Stimulated activated CD8-positive, alpha-beta memory T cell treated with anti-CD3 and anti-CD28 coated beads, Interleukin-15, amount 100 ng/mL, for 24 hours (primary cell): Measurements from ENCODE around the gene QSOX2.

Experiments used
- DNase-seq: peaks from one replicate; pipeline ENCODE4 v3.0.0-alpha.2; 2020; ENCODE audit warnings: low read depth

Gene QSOX2

DNA sequence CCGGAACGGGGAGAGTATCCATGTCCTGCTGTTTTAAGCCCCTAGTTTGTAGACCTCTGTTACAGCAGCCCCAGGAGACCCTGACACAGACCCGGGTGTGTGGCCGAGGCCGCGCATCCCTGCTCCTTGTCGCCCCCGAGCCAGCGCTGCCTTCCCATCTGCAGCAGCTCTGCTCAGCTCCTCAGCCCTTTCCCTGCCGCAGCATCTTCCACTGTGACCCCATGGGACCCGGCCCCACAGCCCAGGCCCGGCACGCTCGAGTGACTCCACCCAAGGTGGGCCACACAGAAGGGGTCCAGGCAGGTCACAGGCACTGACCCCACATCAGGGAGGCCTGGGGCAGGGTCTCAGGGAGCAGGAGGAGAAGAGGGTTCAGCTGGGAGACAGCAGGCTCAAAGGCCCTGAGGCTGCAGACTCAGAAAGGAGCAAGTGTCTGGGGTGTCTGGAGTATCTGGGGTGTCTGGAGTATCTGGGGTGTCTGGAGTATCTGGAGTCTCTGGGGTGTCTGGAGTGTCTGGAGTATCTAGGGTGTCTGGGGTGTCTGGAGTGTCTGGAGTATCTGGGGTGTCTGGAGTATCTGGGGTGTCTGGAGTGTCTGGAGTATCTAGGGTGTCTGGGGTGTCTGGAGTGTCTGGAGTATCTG lies 71.8 kb downstream of the QSOX2 start:
- no peak for DNase-seq

DNA sequence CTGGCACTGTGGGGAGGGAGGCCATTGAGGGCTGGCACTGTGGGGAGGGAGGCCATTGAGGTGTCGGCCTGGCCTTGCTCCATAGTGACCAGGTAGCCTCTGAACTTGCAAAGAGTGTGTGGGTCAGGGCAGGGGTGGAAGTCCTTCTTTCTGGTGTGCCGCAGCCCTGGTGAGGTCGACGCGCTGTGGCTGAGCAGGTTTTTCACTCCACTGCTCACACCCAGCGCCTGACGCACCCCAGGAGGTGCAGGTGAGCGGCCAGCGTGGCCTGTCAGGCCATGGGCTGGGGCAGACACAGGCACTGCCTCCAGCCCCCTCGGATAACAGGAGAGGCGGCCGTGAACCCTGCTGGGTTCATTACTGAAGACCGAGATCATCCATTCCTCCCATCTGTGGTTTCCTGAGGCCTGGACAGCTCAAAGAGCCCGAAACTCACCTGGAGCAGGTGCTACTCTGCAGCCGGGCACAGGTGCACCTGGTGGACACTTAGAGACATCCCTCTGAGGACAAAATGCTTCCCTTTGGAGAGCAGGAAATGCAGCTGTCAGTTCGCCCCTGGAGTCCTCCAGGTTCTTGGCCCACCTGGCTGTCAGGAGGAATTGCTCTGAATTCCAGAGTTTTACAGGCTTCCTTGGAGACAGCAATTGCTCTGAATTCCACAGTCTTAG lies 73.1 kb downstream of the QSOX2 start:
- DNase-seq = no peak

DNA sequence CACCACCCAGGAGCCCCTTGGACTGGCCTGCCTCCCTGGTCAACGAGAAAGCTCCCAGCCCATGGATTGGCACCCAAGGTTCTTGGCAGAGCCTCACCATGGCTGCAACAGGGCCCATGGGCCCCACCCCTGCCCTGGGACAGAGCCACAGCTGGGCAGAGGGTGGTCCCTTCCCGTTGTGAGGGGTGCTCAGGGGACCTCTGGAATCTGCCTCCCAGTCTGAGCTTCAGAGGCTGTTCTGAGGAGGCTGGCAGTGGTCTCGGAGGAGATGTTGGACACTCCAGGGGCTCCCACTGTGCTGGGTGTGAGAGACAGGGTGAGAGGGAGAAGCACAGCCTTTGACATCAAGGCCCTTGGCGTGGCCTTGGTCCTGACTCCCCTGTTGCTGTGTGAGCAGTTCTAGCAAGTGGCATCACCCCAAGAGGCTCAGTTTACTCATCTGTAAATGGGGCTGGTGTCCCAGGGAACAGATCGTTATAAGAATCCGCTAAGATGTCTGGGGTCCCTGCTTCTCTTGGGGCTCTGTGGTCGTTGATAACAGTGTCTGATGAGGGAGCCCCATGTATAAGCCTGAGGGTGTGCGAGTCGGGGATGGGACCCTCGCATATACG lies 73.7 kb downstream of the QSOX2 start:
- no peak for DNase-seq

DNA sequence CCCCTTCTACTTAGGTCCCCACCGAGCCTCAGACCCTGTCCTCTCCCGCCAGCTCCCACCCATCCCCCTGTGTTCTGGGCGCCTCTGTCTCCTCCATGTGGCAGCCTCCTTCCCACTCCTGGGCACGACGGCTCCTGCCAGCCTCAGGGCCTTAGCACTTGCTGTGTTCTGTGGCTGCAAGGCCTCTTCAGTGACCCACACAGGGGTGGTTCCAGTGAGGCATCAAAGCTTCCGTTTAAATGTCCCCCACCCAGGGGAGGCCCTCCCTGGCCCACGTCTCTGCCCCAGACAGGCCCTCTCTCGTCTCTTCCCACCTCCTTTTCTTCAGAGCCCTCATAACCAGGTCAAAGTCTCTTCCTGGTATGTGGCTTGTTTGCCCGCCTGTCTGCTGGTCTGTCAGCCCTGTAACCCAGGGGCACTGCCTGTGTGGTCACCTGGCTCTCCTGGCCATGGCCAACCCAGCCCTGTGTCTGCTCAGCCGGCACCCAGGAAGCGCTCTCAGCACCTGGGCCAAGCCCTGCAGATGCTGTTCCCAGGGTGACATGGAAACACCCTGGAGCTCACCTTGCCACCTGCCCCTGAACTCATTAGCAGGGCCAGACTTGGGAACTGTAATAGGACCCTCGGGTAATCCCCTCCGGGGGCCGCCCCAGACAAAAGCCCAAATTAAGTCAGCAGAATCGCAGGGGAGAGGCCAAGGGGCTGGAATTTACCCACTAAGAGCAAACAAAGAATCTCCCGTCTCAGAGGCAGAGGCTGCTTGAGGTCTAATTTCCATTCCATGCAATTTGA lies 74.4 kb downstream of the QSOX2 start:
- DNase-seq = no peak

DNA sequence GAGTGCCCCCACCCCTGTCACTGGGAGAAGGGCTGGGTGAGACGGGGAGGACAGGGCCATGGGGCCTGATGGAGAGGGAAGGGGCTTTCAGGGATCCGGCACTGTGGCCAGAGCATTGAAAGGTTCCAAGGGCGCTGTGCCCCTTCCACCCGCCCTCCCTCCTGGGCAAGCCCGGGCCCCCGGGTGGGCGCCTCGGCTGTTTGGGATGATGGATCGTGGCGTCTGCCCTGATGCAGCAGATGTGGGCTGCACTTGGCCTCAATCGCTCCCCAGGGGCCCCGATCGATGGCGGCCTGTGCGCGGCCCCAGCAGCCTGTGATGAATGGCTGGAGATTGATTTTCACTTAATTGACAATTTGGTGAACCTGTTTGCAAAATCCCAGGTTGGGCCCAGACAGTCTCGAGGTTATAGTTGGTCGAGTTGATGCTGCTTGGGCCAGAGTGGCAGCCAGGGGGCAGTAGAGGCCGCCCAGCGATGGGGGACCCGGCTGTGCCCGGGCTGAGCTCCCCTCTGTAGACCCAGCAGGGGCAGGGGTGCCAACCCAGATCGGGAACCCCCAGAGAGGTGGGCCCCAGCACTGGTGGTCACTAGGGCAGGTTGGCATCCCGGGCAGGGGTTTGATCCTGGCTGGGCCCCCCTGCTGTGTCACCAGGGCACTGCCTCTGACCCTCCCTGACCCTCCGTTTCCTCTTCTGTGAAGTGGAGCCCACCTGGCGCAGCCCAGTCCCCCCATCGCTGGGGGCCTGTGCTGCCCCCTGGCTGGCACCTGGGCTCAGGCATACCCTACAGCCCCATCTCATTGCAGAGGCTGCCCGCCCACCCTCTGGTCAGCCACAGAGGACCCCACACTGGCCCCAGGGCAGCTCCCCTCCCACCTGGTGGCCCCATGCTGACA lies 75.4 kb downstream of the QSOX2 start:
- peak; percentile 24 for DNase-seq

DNA sequence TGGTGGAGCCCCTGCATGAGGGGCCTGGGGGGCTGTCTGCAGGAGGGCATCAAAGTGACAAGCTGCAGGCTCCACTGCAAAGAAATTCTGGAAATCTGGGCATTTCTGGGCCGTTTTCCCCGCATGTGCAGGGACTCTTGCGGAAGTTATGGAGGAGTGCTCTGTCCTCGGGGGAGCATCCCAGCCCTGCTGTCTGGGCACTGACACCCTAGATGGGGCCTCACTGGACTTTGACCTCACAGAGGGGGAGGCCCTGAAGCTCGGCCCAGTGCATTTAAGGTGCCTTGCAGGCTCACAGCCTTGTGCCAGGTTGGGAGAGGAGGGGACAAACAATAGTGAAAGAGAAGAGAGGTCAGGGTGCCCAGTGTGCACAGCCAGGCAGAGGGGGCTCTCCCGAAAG lies 76.1 kb downstream of the QSOX2 start:
- no peak for DNase-seq

DNA sequence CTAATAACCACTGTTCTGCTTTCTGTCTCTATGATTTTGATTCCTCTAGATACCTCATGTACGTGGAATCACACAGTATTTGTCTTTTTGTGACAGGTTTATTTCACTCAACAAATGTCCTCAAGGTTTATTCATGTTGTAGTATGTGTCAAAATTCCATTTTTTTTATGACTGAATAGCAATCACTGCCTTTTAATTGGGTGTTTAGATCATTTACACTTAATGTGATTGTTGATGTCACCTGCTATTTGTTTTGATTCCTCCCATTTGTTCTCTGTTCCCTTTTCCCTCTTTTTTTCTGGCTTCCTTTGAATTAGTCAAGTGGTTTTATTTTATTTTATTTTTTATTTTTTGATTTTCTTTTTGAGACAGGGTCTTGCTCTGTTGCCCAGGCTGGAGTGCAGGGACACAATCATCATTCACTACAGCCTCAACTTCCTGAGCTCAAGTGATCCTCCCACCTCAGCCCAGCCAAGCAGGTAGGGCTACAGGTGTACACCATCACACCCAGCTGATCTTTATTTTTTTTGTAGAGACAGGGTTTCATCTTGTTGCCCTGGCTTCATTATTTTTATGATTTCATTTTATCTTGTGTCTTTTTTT lies 82.3 kb downstream of the QSOX2 start:
- DNase-seq = no peak

DNA sequence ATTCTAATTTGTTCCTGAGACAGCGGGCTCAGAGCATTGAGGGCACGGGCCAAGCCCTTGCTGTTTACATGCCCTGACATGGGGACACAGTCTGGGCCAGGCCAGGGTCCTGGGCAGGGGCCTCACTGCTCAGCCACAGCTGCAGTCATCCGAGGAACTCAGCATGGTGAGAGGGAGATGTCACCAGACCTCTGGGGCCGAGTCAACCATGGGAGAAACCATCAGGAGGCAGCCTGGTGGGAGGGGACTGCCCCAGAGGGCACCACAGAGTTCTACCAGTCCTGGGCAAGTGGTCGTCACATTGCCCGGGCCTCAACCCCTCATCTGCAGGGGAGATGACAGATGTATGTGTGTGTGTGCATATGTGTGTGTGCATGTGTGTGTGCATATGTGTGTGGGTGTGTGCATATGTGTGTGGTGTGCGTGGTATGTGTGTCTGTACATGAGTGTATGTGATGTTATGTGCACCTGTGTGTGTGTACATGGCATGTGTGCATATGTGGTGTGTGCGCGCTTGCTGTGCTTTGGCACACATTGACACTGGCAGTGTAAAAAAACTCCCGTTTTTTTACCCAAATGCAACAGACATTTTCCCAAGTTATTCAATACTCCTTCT lies 84.5 kb downstream of the QSOX2 start:
- no peak for DNase-seq

DNA sequence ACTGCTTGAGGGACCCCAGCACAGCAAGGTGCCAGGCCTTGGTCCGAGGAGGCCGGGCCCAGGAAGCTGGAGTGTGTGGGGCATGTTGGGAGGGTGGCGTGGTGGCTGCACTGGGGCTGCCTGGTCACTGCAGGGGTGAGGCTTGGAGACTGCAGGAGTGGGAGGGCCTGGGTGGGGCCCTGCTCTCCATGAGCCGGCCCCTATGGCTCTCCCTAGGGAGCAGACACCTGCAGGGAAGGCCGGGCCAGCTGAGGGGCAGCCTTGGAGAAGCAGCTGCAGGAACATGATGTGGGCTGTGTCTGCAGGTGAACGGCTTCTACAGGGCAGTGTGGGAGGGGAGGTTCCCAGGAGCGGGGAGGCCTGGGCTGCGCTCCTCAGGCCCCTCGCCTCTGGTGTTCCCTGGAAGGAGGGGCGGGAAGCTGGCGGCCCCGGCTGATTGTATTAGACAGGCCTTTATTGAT lies 85.2 kb downstream of the QSOX2 start:
- DNase-seq = no peak

DNA sequence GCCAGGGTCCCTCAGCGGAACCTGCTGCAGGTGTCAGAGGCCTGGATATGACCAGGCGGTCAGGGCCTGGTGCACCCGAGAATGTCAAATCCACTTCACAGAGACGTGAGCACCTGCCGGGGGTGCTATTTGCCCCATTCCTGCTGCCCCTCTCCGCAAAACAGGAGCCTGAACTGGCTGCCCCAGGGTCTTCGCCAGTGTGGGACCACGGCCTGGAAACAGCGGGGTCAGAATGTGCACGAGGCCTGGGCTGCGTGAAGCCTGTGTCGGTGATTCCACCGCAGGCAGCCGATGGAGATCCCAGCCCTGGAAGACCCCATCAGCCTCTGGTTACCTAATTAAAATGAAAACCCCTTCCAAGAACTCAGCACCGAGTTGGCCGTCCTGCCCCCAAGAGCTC lies 85.8 kb downstream of the QSOX2 start:
- DNase-seq = no peak

DNA sequence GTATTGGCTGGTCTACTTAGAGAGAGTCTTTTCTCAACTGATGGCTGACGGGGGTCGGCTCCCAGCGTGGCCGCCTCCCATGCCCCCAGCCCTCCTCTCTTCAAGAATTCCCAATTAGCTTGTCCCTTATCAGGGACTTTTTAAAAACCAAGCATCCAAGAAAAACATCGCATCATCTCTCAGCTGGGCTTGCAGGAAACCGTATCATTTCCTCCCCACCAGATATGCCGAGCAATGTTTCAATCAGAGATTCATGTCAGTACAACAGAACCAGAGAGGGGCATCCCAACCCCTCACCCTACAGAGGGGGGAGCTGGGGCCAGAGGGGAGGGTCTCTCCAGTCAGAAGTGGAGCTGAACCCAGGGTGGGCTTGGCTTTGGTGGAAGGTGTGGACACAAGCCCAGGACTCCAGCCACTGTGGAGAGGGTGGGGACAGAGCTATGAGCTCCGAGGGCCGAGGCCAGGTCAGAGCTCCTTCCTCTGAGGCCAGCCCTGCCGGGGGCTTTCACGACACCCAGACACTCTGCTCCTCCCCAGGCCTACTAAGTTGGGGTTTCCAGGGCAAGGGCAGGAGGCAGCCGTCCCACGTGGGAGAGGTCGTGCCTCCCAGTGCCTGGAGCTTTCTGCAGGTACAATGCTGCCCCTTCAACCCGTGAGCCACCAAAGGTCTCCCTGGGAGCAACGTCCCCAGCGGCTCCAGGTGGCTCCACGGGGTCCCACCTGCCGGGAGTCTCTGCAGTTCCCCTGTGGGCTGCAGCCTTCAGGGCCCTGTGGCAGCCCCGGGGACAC lies 87.9 kb downstream of the QSOX2 start:
- no peak for DNase-seq
